ENCODE results near the gene PEAK1. TPM values are rescaled to one million over a fixed set of nuclear protein-coding genes. Genes with fewer than 3 reads are reported as not detected.

PEAK1 gene
- total RNA-seq, 1 experiment from 2014 or later, result 21.2 TPM

- Mint-ChIP-seq H3K27ac (no peak overlapping the region), H3K4me1 (peaks cover 8 to 10% of the 10 kb centered on the region in 2 experiments; a peak in 3 of 4 replicates), H3K36me3 (ENCODE audit: insufficient read depth in 1 of 3, low read depth in 3 of 3) (no peaks in the 10 kb centered on the region), H3K9me3 (no peaks in the 10 kb centered on the region), H3K4me3 (no peak overlapping the region), H3K27me3 (ENCODE audit: low read depth) (no peaks in the 10 kb centered on the region; the same call in 1 of the 2 replicates)
- H2BK15ac ChIP-seq (ENCODE audit: low read depth, low read length), result no peak overlapping the region
- no peak overlapping the region for H3K18ac ChIP-seq (ENCODE audit: insufficient read length, low read depth, low read length)
- no peak for TF ChIP-seq CTCF (conservative IDR thresholded peaks at IDR 0.05)
- no peak overlapping the region for H2AK5ac ChIP-seq (ENCODE audit: insufficient read length, low read length)
- no peak overlapping the region for H3K9ac ChIP-seq (ENCODE audit: extremely low read depth, insufficient read length, low read length)
- H3K4ac ChIP-seq (ENCODE audit: low read depth, low read length), result no peak overlapping the region
- H2AFZ ChIP-seq (ENCODE audit: low read length), result no peak overlapping the region
- H3K23ac ChIP-seq (ENCODE audit: insufficient read length, low read depth, low read length), result no peak overlapping the region
- H3K27ac ChIP-seq (ENCODE audit: insufficient read length, low read depth, low read length), result no peak overlapping the region
- no peak overlapping the region for H2BK120ac ChIP-seq (ENCODE audit: low read depth, low read length, poor library complexity, severe bottlenecking)
- no peaks in the 10 kb centered on the region for H3K79me2 ChIP-seq (ENCODE audit: insufficient read depth, low read length)
- WGBS (ENCODE audit: extremely low coverage, insufficient read length, low lambda C conversion rate), result no CpG with 5 or more reads among the region's 4 CpGs
- no peak overlapping the region; the same call in 1 of the 2 replicates for H3K14ac ChIP-seq (ENCODE audit: insufficient read depth, low read length)
- H4K5ac ChIP-seq (ENCODE audit: insufficient read length, low read depth, low read length), result no peak overlapping the region
- H3K9me3 ChIP-seq (ENCODE audit: control insufficient read depth, low read depth, low read length), result no peaks in the 10 kb centered on the region
- no peak overlapping the region for H4K91ac ChIP-seq (ENCODE audit: insufficient read length, low read depth, low read length)
- H3T11ph ChIP-seq (ENCODE audit: low read length), result no peak overlapping the region
- H2BK12ac ChIP-seq (ENCODE audit: insufficient read length, low read depth, low read length), result no peak overlapping the region
- H3K79me1 ChIP-seq (ENCODE audit: insufficient read depth, low read depth, low read length, poor library complexity, severe bottlenecking), result no peaks in the 10 kb centered on the region
- H2BK5ac ChIP-seq (ENCODE audit: insufficient read length, low read length), result no peak overlapping the region
- H2BK20ac ChIP-seq (ENCODE audit: low read depth, low read length, poor library complexity, severe bottlenecking), result no peak overlapping the region
- DNase-seq, result no peak
- no peak overlapping the region for H3K56ac ChIP-seq (ENCODE audit: insufficient read length, low read depth, low read length)
- no peaks in the 10 kb centered on the region for H4K20me1 ChIP-seq (ENCODE audit: control insufficient read depth, insufficient read depth, insufficient read length)
- H3K4me2 ChIP-seq (ENCODE audit: insufficient read depth, insufficient read length, low read length), result no peak overlapping the region
- no peak overlapping the region for H4K8ac ChIP-seq (replicated peaks; ENCODE audit: insufficient read length, low read depth, low read length)
- no peaks in the 10 kb centered on the region for H3K4me1 ChIP-seq (ENCODE audit: insufficient read depth, low read length)
- H3K27me3 ChIP-seq (ENCODE audit: insufficient read depth, low read length), result no peaks in the 10 kb centered on the region
- no peaks in the 10 kb centered on the region for H3K23me2 ChIP-seq (ENCODE audit: insufficient read length, low read depth, low read length, poor library complexity, severe bottlenecking)
Observed at GRCh38 chr15:77098572-77098971, 321.3 kb downstream of the PEAK1 start.

All from H9 (cell line).